GM20431 (cell line): ENCODE measurements around the gene AKAP14.
"Not testable (repeated sequence)": the region's sequence is repeated elsewhere in the genome, so short reads cannot be mapped to it uniquely, and the experiment has no call there.

Experiments used
- in situ Hi-C: fragments of 300-500 bp; cut with MseI, MboI; formaldehyde crosslinking; loops from one replicate; pipeline ENCODE4 v1.15.0; 2020; ENCODE audit warnings: low sequenced_read_pairs; ENCODE audit not compliant: unreplicated experiment

Gene AKAP14

GRCh38 chrX:119895843-119896326 is at the start of gene AKAP14:
TSS of gene AKAP14 (plus strand) at chrX:119895893. CDS start at chrX:119903224, 7,331 bp downstream.
- in situ Hi-C loops = no loop called here

GRCh38 chrX:119852382-119853353 is 43.0 kb upstream of the AKAP14 start, which contains the start of gene UPF3B:
TSS of gene UPF3B (minus strand) at chrX:119852963. CDS start at chrX:119852928, 35 bp downstream.
- in situ Hi-C loops = no loop called here

- in situ Hi-C loops = no loop called here
These were observed 42.2 kb upstream of the AKAP14 start for GRCh38 chrX:119853444-119853843.

- in situ Hi-C loops = no loop called here
These were observed 25.0 kb upstream of the AKAP14 start for GRCh38 chrX:119870626-119871131.

GRCh38 chrX:119871245-119871598 is 24.5 kb upstream of the AKAP14 start:
- in situ Hi-C loops = no loop called here

GRCh38 chrX:119871599-119872395 is 23.9 kb upstream of the AKAP14 start, which contains the start of the genes NDUFA1 and RNF113A:
TSS of gene NDUFA1 (plus strand) at chrX:119871832. CDS start at chrX:119871912, 80 bp downstream.
TSS of gene RNF113A (minus strand) at chrX:119871733. CDS start at chrX:119871613, 120 bp downstream.
- in situ Hi-C loops = no loop called here

- in situ Hi-C loops = no loop called here
These were observed 17.0 kb upstream of the AKAP14 start for GRCh38 chrX:119878740-119879139.

- in situ Hi-C loops = no loop called here
These were observed 15.6 kb upstream of the AKAP14 start for GRCh38 chrX:119880076-119880475.

- in situ Hi-C loops = no loop called here
These were observed 14.9 kb upstream of the AKAP14 start for GRCh38 chrX:119880552-119881437.

GRCh38 chrX:119885554-119886428 is 9.9 kb upstream of the AKAP14 start:
- in situ Hi-C loops = no loop called here

- in situ Hi-C loops = no loop called here
These were observed 7.8 kb upstream of the AKAP14 start for GRCh38 chrX:119887721-119888425.

- in situ Hi-C loops = not testable (repeated sequence)
These were observed 5.1 kb upstream of the AKAP14 start for GRCh38 chrX:119890626-119891025.

GRCh38 chrX:119891961-119892692 is 3.6 kb upstream of the AKAP14 start:
- in situ Hi-C loops = not testable (repeated sequence)

- in situ Hi-C loops = no loop called here
These were observed 3.4 kb downstream of the AKAP14 start for GRCh38 chrX:119899125-119899524.

- in situ Hi-C loops = no loop called here
These were observed 5.3 kb downstream of the AKAP14 start for GRCh38 chrX:119900976-119901375.

- in situ Hi-C loops = no loop called here
These were observed 20.6 kb downstream of the AKAP14 start for GRCh38 chrX:119916310-119916709.

- in situ Hi-C loops = no loop called here
These were observed 22.2 kb downstream of the AKAP14 start for GRCh38 chrX:119917877-119918276.
